Activated CD4-positive, alpha-beta memory T cell treated with anti-CD3 and anti-CD28 coated beads for 36 hours (primary cell): ENCODE results near the gene NUPR2. TPM values are rescaled to one million over a fixed set of nuclear protein-coding genes. Genes with fewer than 3 reads are reported as not detected.
"Not testable (repeated sequence)": the region's sequence is repeated elsewhere in the genome, so short reads cannot be mapped to it uniquely, and the experiment has no call there.

Experiments
- CTCF ChIA-PET: fragments of 350-600 bp; sonication (Branson Sonifier 250); formaldehyde crosslinking; loops from one replicate; lab custom pipeline; 2021; ENCODE audit warnings: antibody characterized with exemption, inconsistent platforms; lab: Charles Lee
- POLR2A ChIA-PET: fragments of 350-600 bp; sonication (Branson Sonifier 250); formaldehyde crosslinking; loops from one replicate; lab custom pipeline; 2021; ENCODE audit warnings: antibody characterized with exemption; lab: Charles Lee
- DNase-seq: peaks from one replicate; pipeline ENCODE4 v3.0.0-alpha.2; 2020
- H3K27ac Mint-ChIP-seq: one replicate; pipeline ENCODE4 v1.8.0; 2021; ENCODE audit warnings: mixed read lengths
- H3K27me3 Mint-ChIP-seq: one replicate; pipeline ENCODE4 v1.8.0; 2021; ENCODE audit warnings: mixed read lengths
- H3K36me3 Mint-ChIP-seq: one replicate; pipeline ENCODE4 v1.8.0; 2021; ENCODE audit warnings: mixed read lengths
- H3K4me1 Mint-ChIP-seq: one replicate; pipeline ENCODE4 v1.8.0; 2021; ENCODE audit warnings: low read depth, mixed read lengths
- H3K4me3 Mint-ChIP-seq: one replicate; pipeline ENCODE4 v1.8.0; 2021; ENCODE audit warnings: mild to moderate bottlenecking, mixed read lengths
- H3K9me3 Mint-ChIP-seq: one replicate; pipeline ENCODE4 v1.8.0; 2021; ENCODE audit warnings: mixed read lengths
- intact Hi-C: fragments of 100-400 bp; cut with micrococcal nuclease; formaldehyde crosslinking; loops from one replicate; pipeline ENCODE4 v1.15.1; 2023
- total RNA-seq, 2 experiments: library from RNA; stranded (reverse); gene quantifications; one replicate each; pipeline ENCODE4 v1.2.3, GENCODE V29; 2021

NUPR2 gene
- total RNA-seq: not detected

DNA sequence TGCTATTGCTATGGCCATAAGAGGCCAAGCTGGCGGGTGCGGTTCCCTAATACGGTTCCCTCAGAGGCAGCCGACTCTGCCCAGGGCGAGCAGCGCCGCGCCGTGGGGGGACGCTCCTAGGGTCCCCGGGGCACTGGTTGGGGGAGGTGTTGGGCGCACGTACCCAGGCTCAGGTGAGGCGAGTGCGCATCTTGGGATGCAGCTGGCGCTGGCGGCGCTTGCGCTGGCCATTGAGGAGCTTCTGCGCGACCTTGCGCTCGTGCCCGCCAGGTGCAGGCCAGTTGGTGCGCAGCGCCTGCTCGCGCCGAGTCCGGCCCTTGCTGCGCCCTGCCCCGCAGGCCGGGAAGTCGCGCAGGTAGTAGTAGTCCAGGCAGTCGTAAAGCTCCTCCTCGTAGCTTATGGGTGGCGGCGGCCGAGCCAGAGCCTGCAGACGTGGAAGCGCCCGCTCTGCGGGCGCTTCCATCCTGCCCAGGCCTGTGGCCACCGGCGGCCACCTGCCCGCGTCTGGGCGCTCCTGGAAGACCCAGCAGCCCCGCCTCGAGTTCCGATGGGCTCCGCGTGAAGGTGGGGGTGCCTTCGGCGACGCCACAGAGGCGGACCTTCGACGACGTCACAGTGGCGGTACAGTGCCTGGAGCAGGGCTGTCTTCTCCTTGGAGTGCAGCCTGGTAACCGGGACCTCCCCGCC is at the start of gene NUPR2:
TSS of gene NUPR2 (minus strand) at position 566 of the 687 bp plus-strand sequence. CDS start at position 463, 103 bp downstream.
- CTCF ChIA-PET: no interaction called here
- no peak within 1 kb of the TSS for H3K27ac Mint-ChIP-seq
- peaks cover 12% of the 10 kb centered on the region for H3K27me3 Mint-ChIP-seq
- no peak for DNase-seq
- intact Hi-C loops: no loop called here
- H3K36me3 Mint-ChIP-seq: no peaks in the 10 kb centered on the region
- no peak within 1 kb of the TSS for H3K4me3 Mint-ChIP-seq
- H3K9me3 Mint-ChIP-seq: no peaks in the 10 kb centered on the region
- no peaks in the 10 kb centered on the region for H3K4me1 Mint-ChIP-seq
- POLR2A ChIA-PET: no interaction called here

- ChIA-PET POLR2A (no interaction called here), CTCF (no interaction called here)
- no peak overlapping the region for H3K4me3 Mint-ChIP-seq
- H3K27me3 Mint-ChIP-seq: peaks cover 7% of the 10 kb centered on the region
- no peak for DNase-seq
- H3K9me3 Mint-ChIP-seq: peaks cover 20% of the 10 kb centered on the region
- intact Hi-C loops: no loop called here
- peaks cover 4% of the 10 kb centered on the region for H3K36me3 Mint-ChIP-seq
- no peak overlapping the region for H3K27ac Mint-ChIP-seq
- no peaks in the 10 kb centered on the region for H3K4me1 Mint-ChIP-seq
Measured at GRCh38 chr7:56157238-56157790, 41.1 kb upstream of the NUPR2 start.

DNA sequence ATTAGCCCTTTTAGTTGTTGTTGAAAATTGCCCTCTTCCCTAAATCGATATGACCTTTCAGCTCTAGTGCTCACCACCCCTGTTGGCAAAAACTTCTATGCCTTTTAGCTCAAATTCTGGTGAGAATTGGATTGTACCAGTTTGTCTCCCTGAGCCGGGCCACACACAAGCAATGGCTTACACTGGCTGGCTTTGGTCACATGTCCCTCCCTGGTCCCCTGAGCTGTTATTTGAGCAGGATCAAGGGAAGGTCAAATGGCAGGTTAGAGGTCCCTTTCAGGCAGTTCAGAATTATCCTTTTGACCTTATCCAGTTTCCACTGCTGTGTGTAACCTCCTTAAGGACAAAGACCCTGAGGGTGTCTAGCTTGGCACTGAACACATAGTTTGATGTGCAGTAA is 14.8 kb upstream of the NUPR2 start:
- POLR2A ChIA-PET: interaction anchor here (0.7 kb wide), 1 partner anchor 625 kb away, joined by 7 read pairs; no protein-coding TSS in a partner anchor
- H3K27me3 Mint-ChIP-seq, H3K4me3 Mint-ChIP-seq, DNase-seq, H3K36me3 Mint-ChIP-seq, H3K4me1 Mint-ChIP-seq, intact Hi-C loops, H3K9me3 Mint-ChIP-seq, H3K27ac Mint-ChIP-seq: not testable (repeated sequence)
- CTCF ChIA-PET: interaction anchor here (0.6 kb wide), 1 partner anchor 597 kb away, joined by 3 read pairs; no protein-coding TSS in a partner anchor

DNA sequence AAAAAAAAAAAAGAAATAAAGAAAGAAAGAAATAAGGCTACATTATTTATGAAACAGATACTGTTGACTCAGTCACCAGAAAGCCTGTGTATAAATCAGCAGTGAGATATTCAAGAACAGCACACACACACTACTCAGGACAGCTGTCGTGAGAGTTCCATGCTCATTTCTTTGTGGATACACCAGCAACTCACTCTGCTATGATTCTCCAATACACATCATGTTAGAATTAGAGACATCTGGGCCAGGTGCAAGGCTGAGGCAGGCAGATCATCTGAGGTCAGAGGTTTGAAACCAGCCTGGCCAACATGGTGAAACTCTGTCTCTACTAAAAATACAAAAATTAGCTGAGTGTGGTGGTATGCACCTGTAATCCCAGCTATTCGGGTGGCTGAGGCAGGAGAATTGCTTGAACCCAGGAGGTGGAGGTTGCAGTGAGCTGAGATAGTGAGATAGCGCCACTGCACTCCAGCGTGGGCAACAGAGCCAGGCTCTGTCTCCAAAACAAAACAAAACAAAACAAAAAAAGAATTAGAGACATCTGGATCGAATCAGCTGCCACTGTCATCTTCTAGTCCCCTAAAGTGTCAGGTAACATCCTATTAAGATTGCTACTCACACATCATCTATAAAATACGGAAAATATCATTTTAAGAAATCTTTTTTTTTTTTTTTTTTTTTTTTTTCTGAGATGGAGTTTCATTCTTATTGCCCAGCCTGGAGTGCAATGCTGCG is 11.2 kb upstream of the NUPR2 start:
- H3K4me1 Mint-ChIP-seq: no peaks in the 10 kb centered on the region
- H3K4me3 Mint-ChIP-seq: no peak overlapping the region
- H3K27me3 Mint-ChIP-seq: no peaks in the 10 kb centered on the region
- no peaks in the 10 kb centered on the region for H3K36me3 Mint-ChIP-seq
- H3K27ac Mint-ChIP-seq: no peak overlapping the region
- CTCF ChIA-PET: no interaction called here
- no peak for DNase-seq
- intact Hi-C loops: no loop called here
- no peaks in the 10 kb centered on the region for H3K9me3 Mint-ChIP-seq
- POLR2A ChIA-PET: no interaction called here

DNA sequence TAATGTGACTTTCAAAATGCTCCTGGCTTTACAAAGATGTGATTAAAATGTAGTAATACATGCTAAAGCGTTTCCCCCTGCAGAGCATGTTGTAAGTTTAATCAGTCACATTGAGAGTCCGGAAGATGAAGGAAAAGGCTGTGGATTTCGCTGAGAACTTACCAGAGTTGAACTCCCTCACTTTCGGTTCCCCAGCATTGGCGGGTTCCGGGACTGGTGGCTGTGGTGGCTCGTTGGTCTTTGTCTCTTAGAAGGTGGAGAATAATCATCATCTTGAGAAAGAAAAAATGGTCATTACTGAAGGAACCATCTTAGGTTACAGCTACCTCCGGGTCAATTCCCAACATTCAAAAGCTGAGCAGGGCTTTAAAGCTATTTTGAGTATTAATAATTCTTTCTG is 9.6 kb upstream of the NUPR2 start:
- Mint-ChIP-seq H3K4me1 (no peaks in the 10 kb centered on the region), H3K27me3 (no peaks in the 10 kb centered on the region), H3K9me3 (no peaks in the 10 kb centered on the region), H3K4me3 (no peak overlapping the region), H3K27ac (no peak overlapping the region), H3K36me3 (no peaks in the 10 kb centered on the region)
- intact Hi-C loops: no loop called here
- no peak for DNase-seq
- CTCF ChIA-PET: no interaction called here
- POLR2A ChIA-PET: no interaction called here

DNA sequence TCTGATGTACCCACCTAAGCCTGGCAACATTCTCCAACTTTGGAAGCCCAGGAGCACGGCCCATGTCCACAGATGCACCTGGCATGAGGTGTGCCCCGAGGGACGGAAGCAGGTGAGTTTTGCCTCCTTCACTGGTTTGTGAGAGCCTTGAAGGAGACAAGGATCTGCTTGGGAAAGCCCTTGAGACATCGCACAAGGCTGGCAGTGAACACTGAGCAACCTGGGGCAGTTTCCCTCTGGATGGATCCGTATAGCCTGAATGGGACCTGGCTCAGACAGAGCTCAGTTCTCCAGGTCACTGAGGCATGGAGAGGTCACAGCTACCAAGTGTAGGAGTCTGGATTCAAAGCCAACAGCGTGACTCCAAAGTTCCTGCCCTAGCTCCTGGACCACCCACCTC is 8.8 kb upstream of the NUPR2 start:
- Mint-ChIP-seq H3K27ac (no peak overlapping the region), H3K4me3 (no peak overlapping the region), H3K27me3 (no peaks in the 10 kb centered on the region), H3K4me1 (no peaks in the 10 kb centered on the region), H3K36me3 (no peaks in the 10 kb centered on the region), H3K9me3 (no peaks in the 10 kb centered on the region)
- CTCF ChIA-PET: no interaction called here
- intact Hi-C loops: no loop called here
- POLR2A ChIA-PET: no interaction called here
- no peak for DNase-seq

DNA sequence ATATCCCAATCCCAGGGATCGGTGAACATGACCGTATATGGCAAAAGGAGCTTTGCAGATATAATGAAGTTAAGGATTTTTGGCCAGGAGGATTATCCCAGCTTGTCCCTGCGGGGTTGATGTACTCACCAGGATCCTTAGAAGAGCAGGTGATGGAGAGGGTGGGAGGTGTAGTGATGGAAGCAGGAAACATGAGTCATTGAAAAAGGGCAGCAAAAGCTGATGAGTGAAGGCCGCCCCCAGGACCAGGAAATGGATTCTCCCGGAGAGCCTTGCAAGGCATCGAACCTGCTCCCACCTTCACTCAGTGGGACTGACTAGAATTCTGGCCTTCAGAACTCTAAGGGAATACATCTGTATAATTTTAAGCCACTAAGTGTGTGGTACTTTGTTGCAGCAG is 5.2 kb upstream of the NUPR2 start:
- H3K4me3 Mint-ChIP-seq: no peak overlapping the region
- ChIA-PET CTCF (no interaction called here), POLR2A (no interaction called here)
- intact Hi-C loops: no loop called here
- no peaks in the 10 kb centered on the region for H3K9me3 Mint-ChIP-seq
- H3K27me3 Mint-ChIP-seq: peaks cover 2% of the 10 kb centered on the region
- H3K36me3 Mint-ChIP-seq: no peaks in the 10 kb centered on the region
- H3K4me1 Mint-ChIP-seq: no peaks in the 10 kb centered on the region
- H3K27ac Mint-ChIP-seq: no peak overlapping the region
- DNase-seq: no peak

DNA sequence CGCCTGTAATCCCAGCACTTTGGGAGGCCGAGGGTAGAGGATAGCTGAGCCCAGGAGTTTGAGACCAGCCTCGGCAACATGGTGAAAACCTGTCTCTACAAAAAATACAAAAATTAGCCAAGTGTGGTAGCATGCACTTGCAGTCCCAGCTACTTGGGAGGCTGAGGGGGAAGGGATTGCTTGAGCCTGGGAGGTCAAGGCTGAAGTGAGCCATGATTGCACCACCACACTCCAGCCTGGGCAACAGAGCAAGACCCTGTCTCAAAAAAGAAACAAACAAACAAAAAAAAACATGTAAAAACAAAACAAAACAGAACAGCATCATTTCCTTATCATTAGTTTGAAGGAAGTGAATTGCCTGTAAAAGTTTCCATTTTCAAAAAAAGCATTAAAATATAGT is 4.0 kb downstream of the NUPR2 start:
- H3K36me3 Mint-ChIP-seq, H3K4me1 Mint-ChIP-seq, H3K4me3 Mint-ChIP-seq, POLR2A ChIA-PET, H3K9me3 Mint-ChIP-seq, CTCF ChIA-PET, intact Hi-C loops, H3K27ac Mint-ChIP-seq, DNase-seq: not testable (repeated sequence)
- H3K27me3 Mint-ChIP-seq: peaks cover 12% of the 10 kb centered on the region

DNA sequence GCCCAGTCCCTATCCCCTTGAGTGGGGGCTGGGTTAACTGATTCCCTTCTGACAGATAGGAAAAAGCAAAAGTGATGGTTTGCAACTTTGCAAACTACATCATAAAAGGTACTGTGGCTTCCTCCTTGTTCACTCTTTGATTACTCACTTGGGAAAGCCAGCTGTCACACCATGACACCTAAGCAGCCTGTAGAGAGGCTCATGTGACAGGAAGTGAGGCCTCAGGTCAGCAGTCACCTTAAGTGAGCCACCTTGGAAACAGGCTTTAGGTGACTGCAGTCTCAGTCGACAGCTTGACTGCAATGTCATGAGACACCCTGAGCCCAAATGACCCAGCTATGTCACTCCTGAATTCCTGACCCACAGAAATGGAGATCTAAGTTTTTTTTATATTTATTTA is 5.6 kb downstream of the NUPR2 start:
- CTCF ChIA-PET: no interaction called here
- peak; percentile 31 for DNase-seq
- H3K9me3 Mint-ChIP-seq: no peaks in the 10 kb centered on the region
- peaks cover 14% of the 10 kb centered on the region for H3K36me3 Mint-ChIP-seq
- no peak overlapping the region for H3K4me3 Mint-ChIP-seq
- H3K27ac Mint-ChIP-seq: no peak overlapping the region
- POLR2A ChIA-PET: no interaction called here
- H3K4me1 Mint-ChIP-seq: peaks cover 20% of the 10 kb centered on the region
- intact Hi-C loops: no loop called here
- H3K27me3 Mint-ChIP-seq: peaks cover 4% of the 10 kb centered on the region

GRCh38 chr7:56107954-56108258 is 8.3 kb downstream of the NUPR2 start:
- ChIA-PET POLR2A (no interaction called here), CTCF (interaction anchor here (0.8 kb wide), 1 partner anchor 466 kb away, joined by 7 read pairs; no protein-coding TSS in a partner anchor)
- H3K27me3 Mint-ChIP-seq: no peaks in the 10 kb centered on the region
- peaks cover 30% of the 10 kb centered on the region for H3K4me1 Mint-ChIP-seq
- no peaks in the 10 kb centered on the region for H3K9me3 Mint-ChIP-seq
- peak overlapping the region; percentile 63 for H3K27ac Mint-ChIP-seq
- peaks cover 25% of the 10 kb centered on the region for H3K36me3 Mint-ChIP-seq
- intact Hi-C loops: loop anchor here (2.0 to 5.0 kb wide), 2 partner anchors 536 to 1349 kb away; partner anchors contain the start of genes SEC61G and VOPP1
- DNase-seq: no peak
- H3K4me3 Mint-ChIP-seq: peak overlapping the region; percentile 97

DNA sequence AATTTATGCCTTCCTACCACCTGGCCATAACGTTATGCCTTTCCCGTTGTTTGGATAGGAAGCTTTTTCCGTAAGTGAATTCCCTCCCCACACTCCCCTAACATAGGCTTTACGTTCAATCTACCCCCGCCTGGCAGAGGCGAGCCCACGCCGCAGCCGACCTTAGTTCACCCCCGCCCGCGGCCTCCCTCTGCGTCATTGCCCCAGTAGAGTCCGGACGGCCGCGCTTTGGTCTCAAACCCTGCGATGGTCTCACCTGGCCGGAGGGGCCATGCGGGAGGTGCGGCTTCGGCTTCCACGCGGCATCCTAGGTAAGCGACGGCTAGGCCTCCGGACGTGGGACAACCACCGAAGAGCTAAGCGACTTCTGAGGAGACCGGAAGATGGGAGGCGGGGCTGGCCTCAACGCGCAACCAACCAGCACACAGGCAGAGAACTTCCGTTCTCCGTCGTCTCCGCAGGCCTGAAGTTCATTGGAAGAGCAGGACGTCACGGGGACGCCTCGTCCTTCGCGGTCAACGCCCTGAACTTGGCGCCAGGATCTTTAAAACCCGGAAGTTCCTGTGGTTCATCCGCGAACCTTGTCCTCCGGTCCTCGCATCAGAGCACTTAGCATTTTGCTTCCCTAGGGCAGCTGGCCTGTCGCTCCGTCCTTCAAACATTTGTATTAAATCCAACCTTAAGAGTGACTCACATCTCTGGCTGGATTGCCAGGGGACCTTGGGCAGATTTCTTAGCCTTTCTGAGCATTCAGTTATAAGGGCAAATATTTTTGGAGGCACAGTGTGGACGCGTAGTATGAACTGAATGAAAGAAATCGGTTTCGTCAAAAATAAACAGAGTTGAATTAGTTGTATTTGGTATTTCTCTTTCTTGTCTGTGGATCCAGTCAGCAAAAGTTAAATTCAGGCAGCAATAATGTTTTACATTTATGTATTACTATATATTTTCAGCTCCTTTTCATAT is 9.8 kb downstream of the NUPR2 start, which contains the start of gene CHCHD2:
TSS of gene CHCHD2 (minus strand) at position 369 of the 966 bp plus-strand sequence. CDS start at position 306, 63 bp downstream.
- H3K4me1 Mint-ChIP-seq: peaks cover 30% of the 10 kb centered on the region
- intact Hi-C loops: loop anchor here (1.0 to 5.0 kb wide), 6 partner anchors 42 to 1348 kb away; partner anchors contain the start of genes CCT6A, MRPS17, PSPH and SEC61G
- no peaks in the 10 kb centered on the region for H3K27me3 Mint-ChIP-seq
- ChIA-PET CTCF (interaction anchor here (0.5 to 3.0 kb wide), 4 partner anchors 32 to 798 kb away, joined by 3 to 11 read pairs (median 5); no protein-coding TSS in a partner anchor), POLR2A (interaction anchor here (0.7 to 2.3 kb wide), 4 partner anchors 42 to 1347 kb away, joined by 3 to 12 read pairs (median 4); partner anchors contain the start of genes CCT6A, PSPH and SEC61G)
- H3K4me3 Mint-ChIP-seq: peak within 1 kb of the TSS; percentile 97
- peaks cover 30% of the 10 kb centered on the region for H3K36me3 Mint-ChIP-seq
- peak within 1 kb of the TSS; percentile 94 for H3K27ac Mint-ChIP-seq
- no peaks in the 10 kb centered on the region for H3K9me3 Mint-ChIP-seq
- DNase-seq: peak; percentile 97
